GM19468 (cell line): Measurements from ENCODE around the gene PSMD11.
A peak's percentile ranks its signal among the peaks of the same experiment; 100 is the strongest.
"Not testable (repeated sequence)": the region's sequence is repeated elsewhere in the genome, so short reads cannot be mapped to it uniquely, and the experiment has no call there.

ENCODE experiments used
- ATAC-seq: cut with Tn5 transposase; IDR thresholded peaks from one replicate; pipeline ENCODE4 v1.9.1; 2021; ENCODE audit warnings: mild to moderate bottlenecking, moderate library complexity, moderate number of reproducible peaks; ENCODE audit not compliant: unreplicated experiment; ENCODE audit errors: extremely low read depth

PSMD11 gene

GRCh38 chr17:32504166-32504990, 60.1 kb downstream of the PSMD11 start:
- ATAC-seq, result peak; percentile 4

DNA sequence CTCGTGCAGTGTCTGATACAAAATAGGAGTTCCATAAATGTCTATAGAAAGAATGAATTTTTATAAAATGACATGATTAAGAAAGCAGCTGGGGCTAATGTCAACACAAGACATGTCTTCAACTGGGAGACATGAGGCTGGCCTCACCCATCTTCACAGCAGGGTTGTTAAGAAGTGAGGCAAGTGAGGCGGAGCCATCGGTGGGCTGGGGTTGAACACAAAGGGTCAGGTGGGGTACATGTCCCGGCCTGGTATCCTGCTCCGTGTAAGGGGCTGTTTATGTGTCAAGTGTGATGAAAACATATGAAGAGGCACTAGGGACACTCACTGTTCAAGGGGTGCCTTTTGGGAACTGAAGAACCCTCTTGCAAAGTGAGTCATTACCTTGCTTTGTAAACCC, 64.6 kb downstream of the PSMD11 start:
- ATAC-seq, result no peak

- no peak for ATAC-seq
These were observed 66.2 kb downstream of the PSMD11 start for GRCh38 chr17:32510466-32510865.

DNA sequence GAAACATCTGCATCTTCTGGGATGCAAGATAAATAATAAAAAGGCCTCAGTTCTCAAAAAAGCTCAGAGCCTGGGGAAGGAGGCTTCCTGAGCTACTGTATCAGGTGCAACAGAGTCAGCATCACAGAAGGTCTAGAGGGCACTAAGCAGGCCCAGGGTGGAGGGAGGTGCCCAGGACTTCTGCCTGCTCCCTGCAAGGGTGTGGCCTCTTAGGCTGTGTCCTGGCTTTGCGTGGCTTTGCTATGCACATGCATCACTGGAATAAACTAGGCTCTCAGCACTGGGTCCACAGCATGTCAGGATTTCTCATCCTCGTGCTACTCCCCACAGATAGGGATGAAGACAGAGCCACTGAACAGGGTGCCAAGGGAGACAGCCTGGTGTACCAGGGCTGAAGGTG, 68.0 kb downstream of the PSMD11 start:
- no peak for ATAC-seq

DNA sequence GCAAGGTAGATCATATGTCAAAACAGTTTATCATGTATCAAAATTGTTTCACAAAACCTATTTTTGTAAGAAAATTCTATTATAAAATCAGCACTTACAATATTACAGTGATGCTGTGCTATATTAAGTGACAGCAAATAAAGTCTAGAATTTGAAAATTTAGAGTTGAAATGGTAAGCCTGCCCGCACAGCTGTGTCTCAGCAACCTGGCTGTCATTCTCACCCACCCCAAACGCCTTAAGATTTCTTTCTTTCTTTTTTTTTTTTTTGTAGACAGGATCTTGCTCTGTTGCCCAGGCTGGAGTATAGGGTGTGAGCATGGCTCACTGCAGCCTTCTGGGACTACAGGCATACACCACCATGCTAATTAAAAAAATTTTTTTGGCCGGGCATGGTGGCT, 69.3 kb downstream of the PSMD11 start:
- no peak for ATAC-seq

DNA sequence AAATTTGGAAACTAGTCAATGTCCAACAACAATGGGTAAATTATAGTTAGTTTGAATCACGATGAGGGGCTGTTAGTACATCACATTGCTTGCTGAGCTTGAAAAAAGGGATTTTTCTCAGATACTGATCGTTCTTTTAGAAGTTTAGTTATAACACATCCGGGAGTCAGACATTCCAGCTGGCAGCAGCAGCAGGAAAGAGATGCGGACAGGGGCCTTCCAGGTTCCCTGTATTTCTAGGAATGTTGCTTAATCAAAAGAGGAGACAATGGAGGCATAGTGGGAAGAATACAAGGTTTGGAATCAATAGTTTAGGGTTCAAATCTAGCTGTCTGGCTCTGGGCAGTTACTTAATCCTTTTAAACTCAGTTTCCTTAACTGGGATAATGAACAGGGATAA, 70.3 kb downstream of the PSMD11 start:
- no peak for ATAC-seq

- ATAC-seq, result no peak
These were observed 71.5 kb downstream of the PSMD11 start for GRCh38 chr17:32515677-32516383.

- ATAC-seq, result no peak
These were observed 72.1 kb downstream of the PSMD11 start for GRCh38 chr17:32516450-32516849.

DNA sequence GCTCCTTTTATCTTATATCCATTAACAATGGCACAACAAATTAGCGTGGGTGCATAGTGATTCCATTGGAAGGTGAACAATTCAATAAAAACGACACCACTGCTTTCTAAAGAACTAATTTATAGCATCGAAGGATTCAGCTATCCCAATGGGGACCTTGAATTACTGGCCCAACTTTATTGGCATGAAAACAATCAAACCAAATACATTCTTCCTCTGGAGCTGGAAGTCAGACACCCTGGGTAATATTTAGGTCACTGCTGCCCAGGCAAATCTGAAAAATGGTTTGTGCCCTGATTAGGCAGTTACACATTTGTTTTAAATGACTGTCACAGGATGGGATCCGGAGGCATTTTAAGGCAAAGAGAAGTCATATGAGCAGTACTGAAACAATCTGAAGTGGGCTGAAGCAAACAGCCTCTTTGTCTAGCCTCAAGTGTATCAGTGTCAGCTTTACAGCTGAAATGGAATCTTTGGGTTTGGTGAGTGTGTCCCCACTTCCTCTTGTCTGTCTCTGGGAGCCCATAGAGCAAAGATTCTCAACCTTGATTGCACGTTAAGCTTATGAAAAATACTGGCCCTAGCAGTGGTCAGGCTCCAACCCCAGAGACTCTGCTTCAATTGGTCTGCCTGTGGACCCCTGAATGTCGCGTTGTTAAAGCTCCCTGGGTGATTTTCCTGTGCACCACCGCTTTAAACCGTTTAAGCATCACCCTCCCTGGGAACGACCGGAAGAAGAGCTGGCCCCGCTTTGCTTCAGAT, 72.8 kb downstream of the PSMD11 start:
- no peak for ATAC-seq

GRCh38 chr17:32517982-32518381, 73.7 kb downstream of the PSMD11 start:
- no peak for ATAC-seq

GRCh38 chr17:32518646-32519227, 74.4 kb downstream of the PSMD11 start:
- no peak for ATAC-seq

GRCh38 chr17:32519228-32520103, 75.2 kb downstream of the PSMD11 start:
- no peak for ATAC-seq

DNA sequence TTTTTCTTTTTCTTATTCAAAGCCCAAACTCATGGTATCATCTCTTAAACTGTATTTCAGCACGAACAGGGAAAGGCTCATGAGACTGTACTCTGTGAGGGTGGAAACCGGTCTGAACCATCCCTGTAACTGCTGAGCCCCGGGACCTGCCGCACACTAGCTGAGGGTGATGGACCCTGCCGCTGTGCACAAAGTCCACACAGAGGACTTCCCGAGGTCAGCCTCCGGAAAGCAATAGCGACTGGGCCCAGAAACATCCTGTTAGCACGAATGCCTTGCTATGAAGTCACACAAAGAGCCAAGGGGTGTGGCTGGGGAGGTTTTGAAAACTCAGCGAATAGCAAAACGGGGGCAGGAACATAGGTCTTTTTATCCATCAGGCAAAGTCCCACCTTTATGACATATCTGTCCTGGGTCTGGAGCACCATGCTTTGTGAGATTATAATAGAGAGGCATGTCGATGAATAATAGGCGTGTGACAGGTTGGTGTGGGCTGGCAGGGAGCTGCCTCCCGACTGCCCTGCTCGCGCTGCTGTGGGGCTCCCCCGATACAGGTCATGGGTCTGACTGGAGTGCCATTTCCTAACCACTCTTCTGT, 75.9 kb downstream of the PSMD11 start:
- no peak for ATAC-seq

DNA sequence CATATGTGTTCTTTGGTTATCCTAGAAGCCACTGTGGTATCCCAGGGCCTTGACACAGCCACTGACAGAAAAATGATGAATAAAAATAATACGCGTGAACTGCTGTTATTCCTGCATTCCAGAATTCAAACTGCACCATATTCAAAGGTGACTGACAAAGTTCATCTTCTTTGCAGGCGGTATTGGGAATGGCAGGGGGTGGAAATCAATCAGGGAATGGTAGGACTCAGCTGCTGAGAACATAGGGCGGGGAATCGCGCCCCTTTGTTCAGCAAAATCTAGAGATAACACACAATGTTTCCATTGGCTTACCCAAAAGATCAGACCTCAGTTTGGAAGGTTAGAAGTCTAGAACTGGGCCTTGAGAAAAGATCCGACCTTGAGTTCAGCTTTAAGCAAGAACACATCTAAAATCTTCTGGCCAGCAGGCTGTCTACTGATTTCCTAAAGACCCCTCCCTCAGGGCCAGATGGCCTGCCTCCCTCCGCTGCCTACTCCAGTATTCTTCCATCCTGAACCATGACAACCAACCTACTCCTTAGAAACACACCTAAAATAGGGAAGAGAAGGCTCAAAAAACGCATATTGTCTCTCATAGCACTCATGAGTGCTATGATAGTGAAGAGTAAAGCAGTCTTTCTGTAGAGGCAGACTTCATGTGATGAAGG, 76.6 kb downstream of the PSMD11 start:
- no peak for ATAC-seq

- ATAC-seq, result no peak
These were observed 78.8 kb downstream of the PSMD11 start for GRCh38 chr17:32523017-32523680.

DNA sequence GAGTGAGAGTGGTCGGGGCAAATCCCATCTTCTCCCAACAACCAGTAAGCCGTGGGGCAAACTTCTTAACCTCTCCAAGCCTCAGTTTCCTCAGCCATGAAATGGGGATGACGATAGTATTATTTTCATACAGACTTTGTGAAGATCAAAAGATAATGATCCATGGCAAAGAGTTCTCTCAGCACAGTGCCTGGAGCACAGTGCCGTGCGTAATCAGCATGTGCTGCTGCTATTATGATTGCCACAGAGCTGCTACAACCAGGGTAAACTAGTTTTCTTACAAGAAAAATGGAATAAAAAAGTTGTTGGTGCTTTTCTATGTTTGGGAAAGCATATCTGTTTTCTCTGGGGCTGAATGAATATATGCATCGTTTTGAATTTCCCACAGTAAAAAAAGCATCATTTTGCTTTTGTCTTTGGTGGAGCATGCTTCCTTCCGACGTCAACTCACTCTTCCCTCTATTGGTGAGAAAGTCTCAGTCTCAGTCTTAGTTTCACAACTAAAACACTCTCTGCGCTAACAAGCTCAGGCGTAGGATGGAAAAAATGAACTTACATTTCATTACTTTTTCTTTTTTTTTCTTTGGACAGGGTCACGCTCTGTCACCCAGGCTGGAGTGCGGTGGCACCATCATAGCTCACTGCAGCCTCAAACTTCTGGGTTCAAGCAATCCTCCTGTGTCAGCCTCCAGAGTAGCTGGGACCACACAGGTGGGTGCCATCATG, 79.7 kb downstream of the PSMD11 start:
- ATAC-seq, result peak; percentile 16

DNA sequence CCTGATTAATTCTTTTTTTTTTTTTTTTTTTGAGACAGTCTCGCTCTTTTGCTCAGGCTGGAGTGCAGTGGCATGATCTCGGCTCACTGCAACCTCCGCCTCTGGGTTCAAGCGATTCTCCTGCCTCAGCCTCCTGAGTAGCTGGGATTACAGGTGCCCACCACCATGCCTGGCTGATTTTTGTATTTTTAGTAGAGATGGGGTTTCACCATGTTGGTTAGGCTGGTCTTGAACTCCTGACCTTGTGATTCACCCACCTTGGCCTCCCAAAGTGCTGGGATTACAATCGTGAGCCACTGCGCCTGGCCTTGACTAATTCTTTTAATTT, 80.2 kb downstream of the PSMD11 start:
- ATAC-seq, result not testable (repeated sequence)

GRCh38 chr17:32525122-32525521, 80.8 kb downstream of the PSMD11 start:
- no peak for ATAC-seq
